ENCODE data around the gene HIPK4.

Gene HIPK4

DNA sequence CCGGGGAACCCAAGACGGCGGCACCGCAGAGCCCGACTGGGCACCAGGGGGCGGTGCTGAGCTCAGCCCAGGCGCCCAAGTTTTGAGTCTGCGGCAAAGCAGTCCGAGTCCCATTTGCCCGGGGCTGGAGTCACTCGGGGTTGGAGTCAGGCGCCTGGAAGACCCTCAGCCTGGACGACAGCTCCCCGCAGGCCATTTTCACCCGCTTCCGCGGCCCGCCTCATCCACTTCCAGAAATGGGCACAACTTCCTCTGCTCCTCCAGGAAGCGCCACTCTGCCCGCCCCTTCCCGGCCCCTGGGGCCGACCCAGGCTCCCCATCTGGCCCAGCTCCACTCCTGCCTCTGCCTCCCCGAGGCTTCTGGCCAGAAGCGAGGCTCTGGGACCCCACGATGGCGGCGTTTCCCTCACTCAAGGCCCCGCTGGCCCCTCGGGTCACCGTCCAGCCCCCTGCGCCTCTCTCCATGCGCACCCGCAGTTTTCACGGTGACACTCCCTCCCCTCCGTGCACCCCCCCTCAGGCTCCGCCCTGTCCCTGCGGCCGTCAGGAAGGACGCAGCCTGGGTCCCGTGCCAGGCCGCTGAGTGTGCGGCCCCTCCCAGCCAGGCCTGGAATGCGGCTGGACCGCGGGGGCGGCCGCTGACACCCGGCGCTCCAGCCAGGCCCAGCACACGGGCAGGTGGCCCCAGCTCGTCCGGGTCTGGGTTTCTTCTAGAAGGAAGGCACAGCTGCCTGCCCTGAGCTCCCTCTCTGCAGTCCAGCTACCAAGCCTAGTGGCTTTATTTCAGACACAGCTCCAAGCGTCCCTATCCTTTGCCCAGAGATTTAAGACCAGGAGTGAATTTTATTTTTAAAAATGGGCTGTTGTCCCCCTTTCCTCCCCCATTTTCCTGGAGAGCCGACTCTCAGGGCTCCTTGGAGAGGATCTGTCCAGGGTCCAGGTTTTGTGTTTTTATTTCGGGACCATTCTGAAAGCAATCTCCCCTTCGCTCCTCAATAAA lies 31.1 kb upstream of the HIPK4 start:
- no peaks in the 10 kb centered on the region for H3K27me3 Mint-ChIP-seq
- peaks cover 27% of the 10 kb centered on the region for H3K36me3 Mint-ChIP-seq (ENCODE audit: low read depth)
- H3K4me1 Mint-ChIP-seq (ENCODE audit: low read depth): peaks cover 43% of the 10 kb centered on the region
- peak overlapping the region; percentile 80 for H3K4me3 Mint-ChIP-seq
- H3K27ac Mint-ChIP-seq: peak overlapping the region; percentile 95
- DNase-seq: peak; percentile 88
- no peaks in the 10 kb centered on the region for H3K9me3 Mint-ChIP-seq

DNA sequence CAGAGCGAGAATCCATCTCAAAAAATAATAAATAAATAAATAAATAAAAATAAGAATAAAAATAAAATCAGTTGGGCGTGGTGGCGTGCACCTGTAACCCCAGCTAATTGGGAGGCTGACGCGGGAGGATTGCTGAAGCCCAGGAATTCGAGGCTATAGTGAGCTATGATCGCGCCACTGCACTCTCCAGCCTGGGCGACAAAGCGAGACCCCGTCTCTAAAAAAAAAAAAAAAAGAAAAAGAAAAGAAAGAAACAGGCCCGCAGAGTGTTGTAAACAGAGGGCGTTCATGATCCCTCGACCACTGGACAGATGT lies 30.4 kb upstream of the HIPK4 start:
- no peak for DNase-seq
- no peaks in the 10 kb centered on the region for H3K9me3 Mint-ChIP-seq
- H3K27ac Mint-ChIP-seq: peak overlapping the region; percentile 95
- peaks cover 27% of the 10 kb centered on the region for H3K36me3 Mint-ChIP-seq (ENCODE audit: low read depth)
- H3K4me1 Mint-ChIP-seq (ENCODE audit: low read depth): peaks cover 43% of the 10 kb centered on the region
- H3K4me3 Mint-ChIP-seq: peak overlapping the region; percentile 80
- no peaks in the 10 kb centered on the region for H3K27me3 Mint-ChIP-seq

DNA sequence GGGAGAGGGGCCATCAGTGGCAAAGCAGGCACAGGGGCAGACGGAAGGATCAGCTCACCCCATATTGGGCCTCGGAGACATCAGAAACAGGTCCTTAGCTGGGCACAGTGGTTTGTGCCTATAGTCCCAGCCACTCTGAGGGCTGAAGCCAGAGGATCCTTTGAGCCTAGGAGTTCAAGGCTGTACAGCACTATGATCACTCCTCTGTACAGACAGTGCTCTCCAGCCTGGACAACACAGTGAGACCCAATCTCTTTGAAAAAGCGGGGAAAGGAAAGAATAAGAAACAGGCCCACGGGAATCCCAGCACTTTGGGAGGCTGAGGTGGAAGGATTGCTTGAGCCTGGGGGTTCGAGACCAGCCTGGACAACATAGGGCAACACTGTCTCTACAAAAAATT lies 29.8 kb upstream of the HIPK4 start:
- peak overlapping the region; percentile 13 for H3K4me3 Mint-ChIP-seq
- no peak overlapping the region for H3K27ac Mint-ChIP-seq

DNA sequence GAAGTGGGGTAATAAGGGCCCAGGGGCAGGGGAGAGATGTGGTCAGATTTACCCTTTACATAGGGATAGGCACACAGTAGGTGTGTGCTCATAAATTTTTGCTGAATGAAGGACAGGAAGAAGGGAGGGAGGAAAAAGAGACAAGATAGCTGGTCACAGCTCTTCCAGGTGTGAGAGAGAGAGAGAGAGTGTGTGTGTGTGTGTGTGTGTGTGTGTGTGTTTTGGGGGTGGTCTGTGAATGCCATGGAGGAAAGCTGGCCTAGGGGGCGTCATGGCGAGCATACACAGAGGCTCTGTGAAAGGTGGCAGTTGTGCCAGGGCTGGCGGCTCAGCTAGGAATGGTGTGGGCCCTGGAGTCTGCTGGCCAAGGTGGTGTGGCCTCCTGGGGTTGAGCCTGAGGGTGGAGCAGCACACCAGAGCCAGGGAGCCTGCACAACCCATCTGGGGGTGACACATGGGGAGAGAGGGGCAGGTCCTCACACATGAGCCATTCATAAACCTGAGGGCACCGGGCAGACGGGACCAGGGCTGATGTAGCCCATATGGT lies 29.2 kb upstream of the HIPK4 start:
- DNase-seq: no peak
- H3K4me1 Mint-ChIP-seq (ENCODE audit: low read depth): peaks cover 40% of the 10 kb centered on the region
- peaks cover 19% of the 10 kb centered on the region for H3K36me3 Mint-ChIP-seq (ENCODE audit: low read depth)
- H3K9me3 Mint-ChIP-seq: no peaks in the 10 kb centered on the region
- no peaks in the 10 kb centered on the region for H3K27me3 Mint-ChIP-seq
- H3K27ac Mint-ChIP-seq: peak overlapping the region; percentile 26
- no peak overlapping the region for H3K4me3 Mint-ChIP-seq

More for the DNA sequence above, 29.8 kb upstream of the HIPK4 start:
- peaks cover 24% of the 10 kb centered on the region for H3K36me3 Mint-ChIP-seq (ENCODE audit: low read depth)
- DNase-seq: no peak
- peaks cover 43% of the 10 kb centered on the region for H3K4me1 Mint-ChIP-seq (ENCODE audit: low read depth)
- H3K9me3 Mint-ChIP-seq: no peaks in the 10 kb centered on the region
- no peaks in the 10 kb centered on the region for H3K27me3 Mint-ChIP-seq

DNA sequence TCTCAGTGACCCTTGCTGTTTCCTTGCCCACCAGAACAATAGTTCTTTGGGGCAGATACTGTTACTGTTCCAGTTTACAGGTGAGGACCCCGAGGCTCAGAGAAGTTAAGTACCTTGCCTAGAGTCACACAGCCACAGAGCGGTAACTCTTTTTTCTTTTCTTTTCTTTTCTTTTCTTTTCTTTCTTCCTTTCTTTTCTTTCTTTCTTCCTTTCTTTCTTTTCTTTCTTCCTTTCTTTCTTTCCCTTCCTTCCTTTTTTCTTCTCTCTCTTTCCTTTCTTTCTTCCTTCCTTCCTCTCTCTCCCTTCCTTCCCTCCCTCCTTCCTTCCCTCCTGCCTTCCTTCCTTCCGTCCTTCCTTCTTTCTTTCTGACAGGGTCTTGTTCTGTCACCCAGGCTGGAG lies 28.1 kb upstream of the HIPK4 start:
- no peak overlapping the region for H3K27ac Mint-ChIP-seq
- no peak overlapping the region for H3K4me3 Mint-ChIP-seq
- peaks cover 38% of the 10 kb centered on the region for H3K4me1 Mint-ChIP-seq (ENCODE audit: low read depth)
- peaks cover 15% of the 10 kb centered on the region for H3K36me3 Mint-ChIP-seq (ENCODE audit: low read depth)
- no peaks in the 10 kb centered on the region for H3K27me3 Mint-ChIP-seq
- no peak for DNase-seq
- no peaks in the 10 kb centered on the region for H3K9me3 Mint-ChIP-seq

DNA sequence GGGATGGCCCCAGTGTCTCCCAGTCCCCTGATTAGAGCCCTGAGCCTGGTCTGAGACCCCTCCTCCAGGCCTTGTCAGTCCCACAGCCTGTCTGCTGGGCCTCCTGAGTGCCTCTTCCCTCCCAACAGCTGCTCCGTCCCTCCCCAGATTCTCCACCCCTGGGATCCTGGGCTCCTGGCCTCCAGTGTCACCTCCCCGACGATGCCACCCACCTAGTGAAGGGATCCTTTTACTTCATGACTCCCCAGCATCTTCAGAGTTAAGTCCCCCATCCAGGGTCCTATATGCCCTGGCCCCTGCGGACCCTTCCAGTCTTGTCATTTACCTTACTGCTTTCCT lies 27.6 kb upstream of the HIPK4 start:
- no peaks in the 10 kb centered on the region for H3K27me3 Mint-ChIP-seq
- H3K36me3 Mint-ChIP-seq (ENCODE audit: low read depth): peaks cover 11% of the 10 kb centered on the region
- no peak overlapping the region for H3K4me3 Mint-ChIP-seq
- H3K9me3 Mint-ChIP-seq: no peaks in the 10 kb centered on the region
- peak overlapping the region; percentile 80 for H3K27ac Mint-ChIP-seq
- DNase-seq: no peak
- peaks cover 33% of the 10 kb centered on the region for H3K4me1 Mint-ChIP-seq (ENCODE audit: low read depth)

DNA sequence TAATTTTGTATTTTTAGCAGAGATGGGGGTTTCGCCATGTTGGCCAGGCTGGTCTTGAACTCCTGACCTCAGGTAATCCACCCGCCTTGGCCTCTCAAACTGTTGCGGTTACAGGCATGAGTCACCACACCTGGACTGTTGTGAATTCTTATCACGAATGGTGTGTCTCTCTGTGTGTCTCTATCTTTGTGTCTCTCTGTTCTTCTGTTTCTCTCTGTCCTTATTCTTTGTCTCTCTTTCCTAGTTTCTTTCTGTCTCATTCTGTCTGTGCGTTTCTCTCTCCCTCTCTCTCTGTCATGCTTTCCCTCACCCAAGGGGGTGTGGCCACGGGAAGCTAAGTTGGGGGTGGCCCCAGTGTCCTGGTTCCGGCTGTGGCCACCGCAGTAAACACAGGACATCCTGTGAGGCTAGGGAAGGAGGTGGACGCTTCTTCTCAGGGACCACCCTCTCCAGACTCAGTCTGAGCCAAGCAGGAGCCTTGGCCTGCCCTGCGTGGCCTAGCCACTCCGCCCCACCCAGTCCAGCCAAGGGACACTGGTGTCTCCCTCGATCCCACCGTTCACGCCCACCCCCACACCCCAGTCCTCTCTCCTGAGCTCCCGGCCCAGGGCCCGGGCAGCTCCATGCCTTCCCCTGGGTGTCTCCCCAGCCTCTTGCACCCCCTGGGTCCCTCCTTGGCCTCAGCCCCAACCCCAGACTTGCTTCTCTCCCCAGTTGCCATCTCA lies 27.1 kb upstream of the HIPK4 start:
- DNase-seq: no peak
- Mint-ChIP-seq H3K36me3 (ENCODE audit: low read depth) (peaks cover 6% of the 10 kb centered on the region), H3K9me3 (no peaks in the 10 kb centered on the region), H3K4me3 (no peak overlapping the region), H3K27me3 (no peaks in the 10 kb centered on the region), H3K4me1 (ENCODE audit: low read depth) (peaks cover 28% of the 10 kb centered on the region), H3K27ac (peak overlapping the region; percentile 80)

DNA sequence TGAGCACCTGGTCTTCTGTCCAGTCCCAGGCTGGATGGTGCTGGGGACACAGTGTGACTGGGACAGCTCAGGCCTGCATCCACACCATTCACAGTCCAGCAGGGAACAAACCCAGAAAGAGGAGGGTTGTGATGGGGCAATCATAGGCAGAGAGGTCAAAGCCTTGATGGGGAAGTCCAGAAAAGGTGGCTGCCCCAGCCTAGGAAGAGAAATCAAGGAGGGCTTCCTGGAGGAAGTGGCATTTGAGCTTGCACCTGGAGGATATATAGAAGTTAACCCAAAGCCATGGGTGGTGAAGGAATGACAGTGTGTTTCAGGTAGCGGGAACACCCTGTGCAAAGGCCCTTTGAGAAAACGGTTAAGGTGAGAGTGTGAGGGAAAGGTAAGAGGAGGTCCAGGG lies 25.8 kb upstream of the HIPK4 start:
- no peak for DNase-seq
- Mint-ChIP-seq H3K9me3 (no peaks in the 10 kb centered on the region), H3K36me3 (ENCODE audit: low read depth) (no peaks in the 10 kb centered on the region), H3K27ac (no peak overlapping the region), H3K4me1 (ENCODE audit: low read depth) (peaks cover 22% of the 10 kb centered on the region), H3K27me3 (no peaks in the 10 kb centered on the region), H3K4me3 (no peak overlapping the region)

DNA sequence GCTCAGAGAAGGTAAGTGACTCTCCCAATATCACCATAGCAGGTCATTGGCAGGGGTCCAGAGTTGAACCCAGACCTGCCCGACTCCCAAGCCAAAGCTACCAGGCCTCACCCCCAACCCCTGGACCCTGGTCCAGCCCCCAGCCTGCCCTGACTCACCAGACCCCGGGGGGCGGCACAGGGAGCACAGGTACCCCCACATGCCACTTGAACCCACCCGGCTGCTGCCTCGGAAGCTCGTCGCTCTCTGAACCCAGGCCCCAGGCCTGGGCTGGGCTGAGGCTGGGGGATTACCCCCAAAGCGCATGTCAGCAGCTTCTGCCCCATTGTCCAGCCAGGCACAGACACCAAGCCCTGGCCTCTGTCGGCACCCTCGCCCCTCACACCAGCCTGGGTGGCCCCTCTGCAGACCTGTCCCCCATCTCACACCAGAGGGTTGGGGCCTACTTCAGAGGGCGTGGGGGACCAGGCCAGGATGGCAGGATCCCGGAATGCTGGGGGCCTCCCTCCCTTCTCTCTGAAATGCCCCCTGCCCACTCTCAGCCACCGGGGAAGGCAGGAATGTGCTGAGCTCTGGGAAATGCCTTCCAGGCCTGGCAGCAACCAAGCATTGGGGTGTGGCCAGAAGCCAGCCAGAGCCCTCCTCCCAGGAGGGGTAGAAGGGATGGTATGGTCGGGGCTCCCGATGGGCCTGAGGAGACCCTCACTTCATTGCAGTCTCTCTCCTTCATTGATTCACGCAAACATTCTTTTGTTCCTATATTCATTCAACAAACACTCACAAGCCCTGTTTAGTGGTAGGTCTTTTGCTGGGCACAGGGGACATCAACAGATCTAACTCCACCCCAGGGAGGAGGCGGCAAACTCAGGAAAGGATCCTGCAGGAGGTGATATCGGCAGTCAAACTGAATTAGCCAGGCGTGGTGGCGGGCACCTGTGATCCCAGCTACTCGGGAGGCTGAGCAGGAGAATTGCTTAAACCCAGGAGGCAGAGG lies 24.9 kb upstream of the HIPK4 start:
- no peaks in the 10 kb centered on the region for H3K27me3 Mint-ChIP-seq
- H3K4me3 Mint-ChIP-seq: no peak overlapping the region
- H3K36me3 Mint-ChIP-seq (ENCODE audit: low read depth): no peaks in the 10 kb centered on the region

DNA sequence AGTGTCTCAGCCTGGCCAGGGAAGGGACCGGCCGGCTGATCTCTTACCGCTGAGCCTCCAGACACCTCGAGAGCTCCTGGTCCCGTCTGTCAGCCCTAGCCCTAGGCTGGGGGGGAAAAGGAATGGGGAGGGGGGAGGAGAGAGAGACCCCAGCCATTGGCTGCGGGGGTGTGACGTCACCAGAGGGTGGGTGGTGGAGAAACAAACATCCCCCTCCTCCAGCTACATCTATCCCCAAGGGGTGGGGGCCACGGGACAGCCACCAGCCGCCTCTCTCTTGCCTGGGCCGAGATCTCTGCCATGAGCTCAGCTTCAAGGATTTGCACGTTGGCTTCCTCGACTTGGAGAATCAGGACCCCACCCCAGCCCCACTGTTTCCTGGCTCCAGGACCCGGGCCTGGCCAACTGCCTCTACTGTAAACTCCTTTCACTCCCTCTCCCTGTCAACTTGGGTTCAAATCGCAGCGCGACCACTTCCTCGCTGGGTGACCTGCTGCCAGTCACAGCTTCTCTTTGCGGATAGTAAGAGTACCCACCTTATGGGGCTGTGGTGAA lies 23.4 kb upstream of the HIPK4 start, which contains the start of gene PRX:
TSS of gene PRX (minus strand) at position 88 of the 555 bp plus-strand sequence. CDS start 5,446 bp downstream, outside the sequence.
- no peak within 1 kb of the TSS for H3K27ac Mint-ChIP-seq
- no peak for DNase-seq
- peaks cover 19% of the 10 kb centered on the region for H3K4me1 Mint-ChIP-seq (ENCODE audit: low read depth)
- no peaks in the 10 kb centered on the region for H3K27me3 Mint-ChIP-seq
- no peaks in the 10 kb centered on the region for H3K36me3 Mint-ChIP-seq (ENCODE audit: low read depth)
- H3K9me3 Mint-ChIP-seq: no peaks in the 10 kb centered on the region
- no peak within 1 kb of the TSS for H3K4me3 Mint-ChIP-seq

More for the DNA sequence above, 24.9 kb upstream of the HIPK4 start:
- H3K9me3 Mint-ChIP-seq: no peaks in the 10 kb centered on the region
- no peak for DNase-seq
- H3K27ac Mint-ChIP-seq: no peak overlapping the region
- H3K4me1 Mint-ChIP-seq (ENCODE audit: low read depth): peaks cover 19% of the 10 kb centered on the region

DNA sequence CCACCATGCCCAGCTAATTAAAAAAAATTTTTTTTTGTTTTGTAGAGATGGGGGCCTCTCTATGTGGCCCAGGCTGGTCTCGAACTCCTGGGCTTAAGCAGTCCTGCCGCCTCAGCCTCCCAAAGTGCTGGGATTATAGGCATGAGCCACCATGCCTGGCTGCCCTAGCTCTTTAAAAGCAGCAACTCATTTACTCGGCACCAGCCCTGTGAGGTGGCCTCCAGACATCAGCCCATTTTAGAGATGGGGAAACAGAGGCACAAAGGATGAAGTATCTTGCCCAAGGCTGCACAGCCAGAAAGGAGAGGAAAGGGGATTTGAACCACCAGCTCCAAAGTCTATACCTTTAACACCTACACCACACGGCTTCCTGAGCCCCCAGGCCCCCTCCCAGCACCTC lies 22.9 kb upstream of the HIPK4 start:
- Mint-ChIP-seq H3K27me3 (no peaks in the 10 kb centered on the region), H3K4me3 (no peak overlapping the region), H3K4me1 (ENCODE audit: low read depth) (peaks cover 21% of the 10 kb centered on the region), H3K27ac (no peak overlapping the region), H3K9me3 (no peaks in the 10 kb centered on the region), H3K36me3 (ENCODE audit: low read depth) (no peaks in the 10 kb centered on the region)
- no peak for DNase-seq

DNA sequence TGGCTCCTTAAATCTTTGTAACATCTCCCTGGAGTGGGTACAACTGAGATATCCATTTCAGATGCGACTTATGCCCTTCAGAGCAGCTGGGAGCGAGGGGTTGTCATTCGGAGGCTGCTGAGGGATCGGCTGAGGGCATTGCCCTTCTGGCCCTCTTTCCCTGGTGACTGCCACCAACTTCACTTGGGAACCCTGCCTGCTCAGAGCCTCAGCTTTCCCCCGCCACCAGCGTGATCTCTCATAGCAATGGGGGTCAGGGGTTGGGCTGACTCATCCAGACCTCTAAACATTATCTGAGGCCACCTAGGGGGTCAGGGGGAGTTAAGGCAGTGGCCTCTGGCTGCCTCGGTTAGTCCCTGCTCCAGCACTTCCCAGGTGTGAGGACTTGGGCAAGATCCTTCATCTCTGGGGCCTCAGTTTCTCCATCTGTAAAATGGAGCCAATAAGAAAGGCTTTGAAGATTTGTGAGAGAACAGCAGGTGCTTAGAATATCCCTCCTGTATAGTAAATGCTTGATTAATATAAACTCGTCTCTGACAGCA lies 22.0 kb upstream of the HIPK4 start:
- Mint-ChIP-seq H3K27me3 (no peaks in the 10 kb centered on the region), H3K27ac (no peak overlapping the region), H3K36me3 (ENCODE audit: low read depth) (no peaks in the 10 kb centered on the region), H3K4me3 (no peak overlapping the region), H3K9me3 (no peaks in the 10 kb centered on the region), H3K4me1 (ENCODE audit: low read depth) (peaks cover 18% of the 10 kb centered on the region)
- no peak for DNase-seq

DNA sequence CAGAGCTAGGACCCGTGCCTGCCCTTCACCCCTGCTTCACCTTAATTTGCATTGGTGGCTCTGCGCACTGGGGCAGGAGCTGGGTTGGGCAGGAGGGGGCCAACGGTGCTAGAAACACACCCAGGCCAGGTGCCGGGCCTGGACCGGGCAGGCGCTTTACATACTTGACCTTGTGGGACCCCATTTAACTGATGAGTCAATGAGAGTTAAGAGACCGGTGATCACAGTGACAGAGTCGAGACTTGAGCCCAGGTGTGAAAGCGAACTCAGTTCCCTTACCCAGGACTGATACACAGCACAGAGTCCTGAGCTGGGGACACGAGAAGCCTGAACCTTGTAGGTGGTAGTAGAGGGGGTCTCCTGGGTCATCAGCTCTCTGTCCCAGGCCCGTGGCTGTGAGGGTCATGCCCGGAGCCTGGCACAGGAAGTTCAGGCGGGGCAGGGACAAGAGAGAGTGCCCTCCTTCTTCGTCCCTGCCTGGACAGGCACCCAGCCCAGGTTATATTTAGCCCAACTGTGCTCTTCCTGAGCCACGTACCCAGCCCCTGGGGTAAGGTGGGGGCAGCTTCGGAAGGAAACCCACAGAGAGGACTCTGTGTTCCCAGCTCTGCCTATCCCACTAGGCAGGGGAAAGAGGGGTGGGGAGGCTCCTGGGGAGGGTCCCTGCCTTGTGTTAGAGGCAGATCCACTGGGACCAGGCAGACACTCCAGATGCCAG lies 21.3 kb upstream of the HIPK4 start:
- Mint-ChIP-seq H3K27me3 (no peaks in the 10 kb centered on the region), H3K4me3 (no peak overlapping the region), H3K9me3 (no peaks in the 10 kb centered on the region), H3K27ac (no peak overlapping the region), H3K4me1 (ENCODE audit: low read depth) (peaks cover 13% of the 10 kb centered on the region), H3K36me3 (ENCODE audit: low read depth) (no peaks in the 10 kb centered on the region)
- no peak for DNase-seq
